AG20443 (cell line): ENCODE measurements around the gene FLT3.
"Not testable (repeated sequence)": the region's sequence is repeated elsewhere in the genome, so short reads cannot be mapped to it uniquely, and the experiment has no call there.

Experiments
- DNase-seq: peaks from one replicate; pipeline ENCODE4 v3.0.0; 2012; ENCODE audit warnings: low spot score, mixed read lengths

The FLT3 gene

GRCh38 chr13:28099396-28100149, 803 bp downstream of the FLT3 start:
- DNase-seq: no peak

GRCh38 chr13:28097503-28097902, 2.9 kb downstream of the FLT3 start:
- no peak for DNase-seq

GRCh38 chr13:28094306-28094705, 6.1 kb downstream of the FLT3 start:
- DNase-seq: no peak

DNA sequence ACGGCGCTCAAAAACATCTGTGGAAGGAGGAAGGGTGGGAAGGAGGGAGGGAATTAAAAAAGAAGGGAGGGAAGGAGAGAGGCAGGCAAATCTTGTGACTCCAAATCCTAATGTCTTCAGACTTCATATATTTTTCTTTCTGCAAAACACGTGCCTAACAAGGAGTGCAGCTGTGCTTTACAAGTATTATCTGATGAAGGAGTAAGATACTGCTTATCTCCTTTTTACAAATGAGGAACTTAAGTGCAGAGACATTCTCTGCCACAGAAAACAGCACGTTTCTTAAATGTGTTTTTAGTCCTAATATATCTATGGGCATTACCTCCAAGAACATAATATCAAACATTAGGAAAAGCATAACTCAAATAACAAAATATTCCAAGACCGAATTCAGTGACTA, 6.5 kb downstream of the FLT3 start:
- DNase-seq: no peak

DNA sequence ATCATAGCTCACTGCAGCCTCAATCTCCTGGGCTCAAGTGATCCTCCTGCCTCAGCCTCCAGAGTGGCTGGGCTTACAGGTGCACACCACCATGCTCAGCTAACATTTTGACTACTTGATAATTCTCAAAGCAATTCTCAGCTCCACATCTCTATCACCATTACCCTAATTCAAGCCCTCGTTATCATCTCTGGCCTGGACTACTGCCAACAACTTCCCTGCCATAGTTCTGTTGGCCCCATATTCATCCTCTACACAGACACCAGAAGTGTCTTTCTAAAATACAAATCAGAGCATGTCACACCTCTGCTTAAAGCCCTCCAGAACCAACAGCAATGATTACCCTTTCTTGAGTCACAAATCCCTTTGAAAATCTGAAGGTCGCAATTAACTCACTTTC, 7.9 kb downstream of the FLT3 start:
- no peak for DNase-seq

DNA sequence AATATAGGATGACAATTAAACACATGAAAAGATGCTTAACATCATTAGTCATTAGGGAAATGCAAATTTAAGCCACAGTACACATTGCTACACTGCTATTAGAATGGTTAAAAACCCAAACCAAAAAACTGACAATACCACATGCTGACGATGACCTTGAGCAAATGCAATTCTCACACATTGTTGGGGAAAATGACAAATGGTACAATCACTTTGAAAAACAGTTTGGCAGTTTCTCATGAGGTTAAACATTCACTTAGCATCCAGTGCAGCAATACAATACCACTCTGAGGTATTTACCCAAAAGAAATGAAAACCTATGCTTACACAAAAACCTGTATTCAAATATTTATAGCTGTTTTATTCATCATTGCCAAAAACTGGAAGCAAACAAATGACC, 11.3 kb downstream of the FLT3 start:
- no peak for DNase-seq

DNA sequence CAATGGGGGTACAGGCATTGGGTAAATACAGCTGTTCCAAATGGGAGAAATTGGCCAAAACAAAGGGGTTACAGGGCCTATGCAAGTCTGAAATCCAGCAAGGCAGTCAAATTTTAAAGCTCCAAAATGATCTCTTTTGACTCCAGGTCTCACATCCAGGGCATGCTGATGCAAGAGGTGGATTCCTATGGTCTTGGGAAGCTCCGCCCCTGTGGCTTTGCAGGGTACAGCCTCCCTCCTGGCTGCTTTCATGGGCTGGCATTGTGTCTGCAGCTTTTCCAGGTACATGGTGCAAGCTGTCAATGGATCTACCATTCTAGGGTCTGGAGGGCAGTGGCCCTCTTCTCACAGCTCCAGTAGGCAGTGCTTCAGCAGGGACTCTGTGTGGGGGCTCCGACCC, 22.6 kb downstream of the FLT3 start:
- DNase-seq: not testable (repeated sequence)

DNA sequence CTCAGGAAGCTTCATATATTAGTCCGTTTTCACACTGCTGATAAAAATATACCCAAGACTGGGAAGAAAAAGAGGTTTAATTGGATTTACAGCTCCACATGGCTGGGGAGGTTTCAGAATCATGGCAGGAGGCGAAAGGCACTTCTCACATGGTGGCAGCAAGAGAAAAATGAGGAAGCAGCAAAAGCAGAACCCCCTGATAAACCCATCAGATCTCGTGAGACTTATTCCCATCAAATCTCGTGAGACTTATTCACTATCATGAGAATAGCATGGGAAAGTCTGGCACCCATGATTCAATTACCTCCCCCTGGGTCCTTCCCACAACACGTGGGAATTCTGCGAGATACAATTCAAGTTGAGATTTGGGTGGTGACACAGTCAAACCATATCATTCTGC, 23.1 kb downstream of the FLT3 start:
- no peak for DNase-seq

- DNase-seq: no peak
Measured at GRCh38 chr13:28071424-28071823, 29.0 kb downstream of the FLT3 start.

GRCh38 chr13:28067491-28067890, 32.9 kb downstream of the FLT3 start:
- DNase-seq: no peak

- peak; percentile 25 for DNase-seq
Measured at GRCh38 chr13:28058866-28059613, 41.3 kb downstream of the FLT3 start.

DNA sequence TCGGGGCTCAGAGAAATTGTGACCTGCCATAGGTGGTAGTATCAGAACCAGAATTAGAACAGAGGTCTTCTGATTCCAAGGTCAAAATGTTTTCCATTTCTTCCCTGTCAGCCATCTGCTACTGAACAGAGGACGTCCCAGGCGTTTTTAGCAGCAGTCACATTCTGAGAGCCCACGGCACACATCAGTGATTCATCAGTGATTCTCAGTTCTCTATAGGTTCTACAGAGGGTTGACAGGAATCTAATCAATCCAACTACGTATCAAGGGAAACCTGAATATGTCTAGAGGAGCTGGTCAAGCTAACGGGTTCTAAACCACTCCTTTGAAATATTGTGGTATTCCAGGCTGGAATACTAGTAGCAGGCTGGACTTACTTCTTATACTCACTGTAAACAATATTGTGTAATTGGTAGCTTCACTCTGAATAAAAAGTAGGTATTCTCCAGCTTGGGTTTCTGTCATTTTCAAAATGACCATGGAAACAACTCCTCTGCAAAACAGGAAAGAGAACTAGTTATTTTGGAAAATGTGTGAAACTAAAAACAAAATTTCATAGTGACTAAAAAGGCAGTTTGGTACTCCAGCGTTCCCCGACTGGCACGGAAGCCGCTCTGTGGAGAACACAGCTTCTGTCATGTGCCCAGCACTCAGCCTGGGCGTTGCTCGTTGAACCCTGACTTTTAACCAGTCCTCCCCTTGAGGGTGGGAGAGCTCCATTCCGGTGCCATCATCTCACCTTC, 43.2 kb downstream of the FLT3 start:
- DNase-seq: no peak

- DNase-seq: no peak
Measured at GRCh38 chr13:28056426-28056825, 44.0 kb downstream of the FLT3 start.

- DNase-seq: no peak
Measured at GRCh38 chr13:28055357-28055756, 45.0 kb downstream of the FLT3 start.

DNA sequence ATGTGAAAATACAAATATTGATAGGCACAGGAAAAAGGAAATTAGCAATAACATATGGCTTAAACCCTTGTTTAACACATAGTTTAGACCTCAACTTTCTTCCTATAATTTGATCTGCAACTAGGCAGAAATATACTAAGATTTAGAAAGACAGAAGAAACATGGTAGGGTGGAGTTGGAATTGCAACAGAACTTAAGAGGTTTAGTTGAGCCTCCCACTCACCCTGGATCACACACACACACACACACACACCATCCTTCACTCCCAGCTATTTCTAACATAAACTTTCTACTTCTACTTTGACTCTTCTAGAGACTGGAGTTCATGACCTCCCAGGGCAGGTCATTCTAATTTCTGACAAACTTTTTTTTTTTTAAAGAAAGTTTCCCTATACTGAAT, 47.4 kb downstream of the FLT3 start:
- DNase-seq: no peak

GRCh38 chr13:28049880-28050875, 50.2 kb downstream of the FLT3 start:
- no peak for DNase-seq

DNA sequence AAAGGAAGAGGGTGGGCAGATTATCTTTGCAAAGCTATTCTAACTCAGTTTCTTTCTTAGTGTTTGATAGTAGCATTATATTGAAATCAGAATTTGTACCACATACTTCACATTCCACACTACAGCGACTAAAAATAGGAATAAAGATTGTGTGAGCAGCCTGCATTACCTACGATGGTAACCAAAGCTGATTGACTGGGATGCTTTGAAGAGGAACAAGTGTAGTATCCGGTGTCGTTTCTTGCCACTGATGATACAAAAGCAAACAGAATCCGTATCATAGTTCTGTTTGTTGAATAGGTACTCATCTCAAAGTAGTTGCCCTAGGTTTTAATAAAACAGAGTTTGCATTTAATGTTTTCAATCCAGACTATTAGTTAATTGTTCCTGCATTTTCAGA, 51.2 kb downstream of the FLT3 start:
- DNase-seq: no peak

- no peak for DNase-seq
Measured at GRCh38 chr13:28048768-28049167, 51.6 kb downstream of the FLT3 start.

GRCh38 chr13:28047757-28048388, 52.5 kb downstream of the FLT3 start:
- DNase-seq: no peak

DNA sequence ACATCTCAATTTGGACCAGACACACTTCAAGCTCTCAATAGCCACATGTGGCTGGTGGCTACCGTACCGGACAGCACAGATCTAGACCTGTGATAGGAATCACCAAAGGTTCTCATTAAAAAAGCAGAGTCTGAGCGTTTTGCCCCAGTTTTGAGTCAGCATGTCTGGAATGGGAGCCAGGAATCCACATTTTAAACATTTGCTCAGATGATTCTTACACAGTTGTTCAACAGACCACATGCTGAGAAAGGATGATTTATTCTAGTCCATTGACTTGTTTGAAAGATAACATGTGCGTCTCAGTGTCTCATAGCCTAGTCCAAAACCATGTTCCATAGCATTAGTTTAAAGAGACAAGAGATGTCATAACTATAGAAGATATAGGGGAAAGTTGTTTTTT, 53.4 kb downstream of the FLT3 start:
- peak; percentile 29 for DNase-seq

DNA sequence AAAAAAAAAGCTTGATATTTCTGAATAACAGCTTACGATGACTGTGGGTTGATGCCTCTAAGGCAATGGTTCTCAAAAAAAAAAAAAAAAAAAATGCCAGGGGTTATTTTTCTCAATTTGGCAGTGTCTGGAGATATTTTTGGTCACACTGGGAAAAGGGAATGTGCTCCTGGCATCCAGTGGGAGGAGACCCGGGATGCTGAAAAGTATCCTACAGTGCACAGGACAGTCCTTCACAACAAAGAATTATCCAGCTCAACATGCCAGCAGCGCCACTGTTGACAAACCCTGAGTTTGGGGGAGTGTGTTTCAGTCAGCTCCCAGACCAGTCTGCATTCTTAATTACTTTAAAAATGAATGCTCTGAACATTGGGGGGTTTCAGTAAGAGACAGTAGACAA, 54.5 kb downstream of the FLT3 start:
- no peak for DNase-seq
